HCT116 (cell line): ENCODE measurements around the gene MTERF4.

Experiments used
- CTCF ChIP-seq, 3 experiments: fragments of 200-600 bp in 1 of 3; sonication (generic) in 1 of 3; IDR thresholded peaks in 2 of 3; conservative IDR thresholded peaks in 1 of 3; 2 replicates each; pipeline ENCODE4 v1.5.1; 2012 to 2017; ENCODE audit warnings: low read depth in 2 of 3, low read length in 2 of 3, antibody characterized with exemption in 1 of 3, borderline replicate concordance in 1 of 3, control low read depth in 1 of 3, mild to moderate bottlenecking in 1 of 3, mixed read lengths in 1 of 3, mixed run types in 1 of 3, moderate library complexity in 1 of 3; ENCODE audit not compliant: insufficient read depth in 1 of 3
- EGR1 ChIP-seq: IDR thresholded peaks from 2 replicates; pipeline ENCODE4 v1.6.1; 2012; ENCODE audit warnings: low read depth
- EZH2 ChIP-seq: fragments of 200-600 bp; sonication (generic); IDR thresholded peaks from 2 replicates; pipeline ENCODE4 v1.6.1; 2017; ENCODE audit warnings: antibody characterized with exemption, mixed run types
- REST ChIP-seq: IDR thresholded peaks from 2 replicates; pipeline ENCODE4 v1.6.1; 2012; ENCODE audit warnings: low read depth
- YY1 ChIP-seq: IDR thresholded peaks from 2 replicates; pipeline ENCODE4 v1.6.1; 2011; ENCODE audit warnings: low read length, low read depth, moderate library complexity, mild to moderate bottlenecking; ENCODE audit not compliant: insufficient replicate concordance; ENCODE audit errors: extremely low read depth
- ZNF274 ChIP-seq: fragments of 200-500 bp; sonication (Bioruptor generic); IDR thresholded peaks from 2 replicates; pipeline ENCODE4 v1.6.1; 2014; ENCODE audit warnings: mild to moderate bottlenecking, low read depth, low read length, inconsistent platforms

GRCh38 chr2:241068942-241069810 is 32.9 kb downstream of the MTERF4 start:
- TF ChIP-seq ZNF274 (no peak), EZH2 (no peak), CTCF (IDR thresholded peaks at IDR 0.05 in 2 of 3, conservative IDR thresholded peaks at IDR 0.05 in 1 of 3; ENCODE audit: borderline replicate concordance in 1 of 3, insufficient read depth in 1 of 3, low read depth in 2 of 3, low read length in 2 of 3) (no peak), EGR1 (no peak), REST (no peak), YY1 (no peak)
